H1 (cell line): ENCODE results near the gene ECPAS. TPM values are rescaled to one million over a fixed set of nuclear protein-coding genes. Genes with fewer than 3 reads are reported as not detected.

Experiments used
- CTCF ChIA-PET: fragments of 300-600 bp; sonication (Branson Sonifier 250); formaldehyde crosslinking; loops from one replicate; lab custom pipeline; 2021; ENCODE audit not compliant: partially characterized antibody; lab: Charles Lee
- POLR2A ChIA-PET: fragments of 300-600 bp; sonication (Branson Sonifier 250); formaldehyde crosslinking; loops from one replicate; lab custom pipeline; 2021; ENCODE audit warnings: inconsistent platforms; ENCODE audit not compliant: partially characterized antibody; lab: Charles Lee
- DNase-seq, 2 experiments: peaks; one replicate each; pipeline versions ENCODE4 v3.0.0 to v3.0.0-alpha.2; 2010 to 2022; ENCODE audit warnings: low spot score in 2 of 2, low read depth in 1 of 2, mixed read lengths in 1 of 2
- FAIRE-seq: peaks from 2 replicates; lab custom pipeline; 2011; peaks lifted over from hg19 to GRCh38; lab: Jason Lieb, UNC
- H2AFZ ChIP-seq: 2 replicates; pipeline ENCODE4 v1.8.1; 2012; ENCODE audit warnings: low read length, inconsistent platforms
- H2AK5ac ChIP-seq: 2 replicates; pipeline ENCODE4 v1.6.1; 2013; ENCODE audit warnings: low read depth, low read length
- H2BK120ac ChIP-seq: replicated peaks from 2 replicates; pipeline ENCODE3; 2013; ENCODE audit warnings: low read depth, low read length, inconsistent platforms
- H2BK12ac ChIP-seq: 2 replicates; pipeline ENCODE4 v1.6.1; 2013; ENCODE audit warnings: low read depth, low read length
- H2BK15ac ChIP-seq: 2 replicates; pipeline ENCODE4 v1.6.1; 2013; ENCODE audit warnings: low read length
- H2BK20ac ChIP-seq: 2 replicates; pipeline ENCODE4 v1.6.1; 2013; ENCODE audit warnings: low read length
- H2BK5ac ChIP-seq: 2 replicates; pipeline ENCODE4 v1.6.1; 2013; ENCODE audit warnings: low read depth, low read length
- H3K14ac ChIP-seq: 2 replicates; pipeline ENCODE4 v1.6.1; 2013; ENCODE audit warnings: inconsistent platforms; ENCODE audit not compliant: insufficient read length
- H3K18ac ChIP-seq: 2 replicates; pipeline ENCODE4 v1.6.1; 2013; ENCODE audit warnings: low read length; ENCODE audit errors: extremely low read depth
- H3K23ac ChIP-seq: 2 replicates; pipeline ENCODE4 v1.6.1; 2013; ENCODE audit warnings: inconsistent platforms; ENCODE audit not compliant: insufficient read length
- H3K23me2 ChIP-seq: 2 replicates; pipeline ENCODE4 v1.6.1; 2013; ENCODE audit warnings: low read depth, low read length
- H3K27ac ChIP-seq: 2 replicates; pipeline ENCODE4 v1.6.1; 2011; ENCODE audit warnings: low read depth, low read length, inconsistent platforms
- H3K27me3 ChIP-seq, 4 experiments: replicated peaks in 1 of 4; 1 replicate in 1 of 4; 2 replicates in 3 of 4; pipeline versions ENCODE4 v1.6.1 to v1.8.1; 2011 to 2013; ENCODE audit warnings: low read length in 3 of 4, mild to moderate bottlenecking in 3 of 4, inconsistent platforms in 2 of 4, mixed read lengths in 2 of 4, moderate library complexity in 1 of 4; ENCODE audit not compliant: control insufficient read depth in 3 of 4, insufficient read depth in 3 of 4; ENCODE audit errors: extremely low read depth in 1 of 4
- H3K36me3 ChIP-seq, 4 experiments: 2 replicates each; pipeline versions ENCODE4 v1.6.1 to v1.8.1; 2011 to 2013; ENCODE audit warnings: mild to moderate bottlenecking in 4 of 4, low read length in 3 of 4, moderate library complexity in 2 of 4, control low read depth in 1 of 4, inconsistent platforms in 1 of 4; ENCODE audit not compliant: insufficient read depth in 4 of 4, control insufficient read depth in 2 of 4
- H3K4ac ChIP-seq: replicated peaks from 2 replicates; pipeline ENCODE3; 2013; ENCODE audit warnings: low read length, low read depth, mixed read lengths, inconsistent platforms; ENCODE audit not compliant: insufficient read length
- H3K4me1 ChIP-seq, 4 experiments: replicated peaks in 1 of 4; 1 replicate in 1 of 4; 2 replicates in 3 of 4; pipeline versions ENCODE4 v1.6.1 to v1.8.1; 2011 to 2013; ENCODE audit warnings: low read length in 3 of 4, inconsistent platforms in 2 of 4, mixed read lengths in 1 of 4; ENCODE audit not compliant: insufficient read depth in 4 of 4, control insufficient read depth in 3 of 4
- H3K4me2 ChIP-seq, 2 experiments: 2 replicates each; pipeline versions ENCODE4 v1.6.1 to v1.8.1; 2011 to 2013; ENCODE audit warnings: low read depth in 2 of 2, low read length in 2 of 2, control low read depth in 1 of 2, inconsistent platforms in 1 of 2, mild to moderate bottlenecking in 1 of 2; ENCODE audit not compliant: insufficient read depth in 1 of 2
- H3K4me3 ChIP-seq, 4 experiments: fragments of 200-600, 300-600 bp in 1 of 4; sonication (generic), shearing (Covaris generic), sonication (Bioruptor Twin) in 1 of 4; 2 replicates each; pipeline versions ENCODE4 v1.5.1 to v1.8.1; 2011 to 2016; ENCODE audit warnings: low read length in 4 of 4, low read depth in 3 of 4, control low read depth in 2 of 4, inconsistent platforms in 2 of 4, mild to moderate bottlenecking in 2 of 4, mixed read lengths in 1 of 4, moderate library complexity in 1 of 4; ENCODE audit not compliant: insufficient read depth in 2 of 4; ENCODE audit errors: extremely low read depth in 1 of 4
- H3K56ac ChIP-seq: replicated peaks from 2 replicates; pipeline ENCODE3; 2013; ENCODE audit warnings: low read depth, mild to moderate bottlenecking, mixed read lengths, low read length, inconsistent platforms; ENCODE audit not compliant: insufficient read length
- H3K79me1 ChIP-seq: 2 replicates; pipeline ENCODE4 v1.6.1; 2013; ENCODE audit warnings: low read depth, low read length, control low read depth
- H3K79me2 ChIP-seq, 2 experiments: 2 replicates each; pipeline versions ENCODE4 v1.6.1 to v1.8.1; 2012 to 2013; ENCODE audit warnings: low read length in 2 of 2, mild to moderate bottlenecking in 2 of 2, inconsistent platforms in 1 of 2; ENCODE audit not compliant: insufficient read depth in 2 of 2, control insufficient read depth in 1 of 2
- H3K9ac ChIP-seq, 4 experiments: replicated peaks in 1 of 4; 1 replicate in 1 of 4; 2 replicates in 3 of 4; pipeline versions ENCODE4 v1.6.1 to v1.8.1; 2011 to 2013; ENCODE audit warnings: low read depth in 3 of 4, low read length in 3 of 4, control low read depth in 2 of 4, mild to moderate bottlenecking in 2 of 4, moderate library complexity in 2 of 4, inconsistent platforms in 1 of 4; ENCODE audit errors: extremely low read depth in 1 of 4
- H3K9me3 ChIP-seq, 2 experiments: 2 replicates each; pipeline versions ENCODE4 v1.6.1 to v1.8.1; 2012 to 2013; ENCODE audit warnings: mild to moderate bottlenecking in 2 of 2, moderate library complexity in 2 of 2, control low read depth in 1 of 2, inconsistent platforms in 1 of 2, low read depth in 1 of 2, low read length in 1 of 2, mixed read lengths in 1 of 2; ENCODE audit not compliant: insufficient read depth in 2 of 2
- H4K20me1 ChIP-seq, 2 experiments: replicated peaks in 1 of 2; 2 replicates each; pipeline versions ENCODE3 to v1.8.1; 2011 to 2013; ENCODE audit warnings: inconsistent platforms in 2 of 2, low read length in 2 of 2, mild to moderate bottlenecking in 1 of 2; ENCODE audit not compliant: insufficient read depth in 2 of 2, control insufficient read depth in 1 of 2
- H4K5ac ChIP-seq: 2 replicates; pipeline ENCODE4 v1.6.1; 2013; ENCODE audit warnings: low read length, low read depth, mixed read lengths, inconsistent platforms; ENCODE audit not compliant: insufficient read length
- H4K8ac ChIP-seq: 2 replicates; pipeline ENCODE4 v1.8.0; 2013; ENCODE audit warnings: mild to moderate bottlenecking, moderate library complexity, low read length, inconsistent platforms; ENCODE audit not compliant: insufficient read depth; ENCODE audit errors: extremely low read depth
- H4K91ac ChIP-seq: replicated peaks from 2 replicates; pipeline ENCODE3; 2013; ENCODE audit warnings: low read length, mixed read lengths, inconsistent platforms; ENCODE audit not compliant: insufficient read length
- ATF2 ChIP-seq: IDR thresholded peaks from 2 replicates; pipeline ENCODE4 v1.6.1; 2012; ENCODE audit warnings: low read length, inconsistent platforms
- BACH1 ChIP-seq: IDR thresholded peaks from 2 replicates; pipeline ENCODE4 v1.6.1; 2012; ENCODE audit warnings: low read length, improper control_type of control experiment
- MAX ChIP-seq: IDR thresholded peaks from 2 replicates; pipeline ENCODE4 v1.6.1; 2012; ENCODE audit warnings: inconsistent platforms
- WGBS, 2 experiments: shearing (Covaris generic) in 1 of 2; methylation state at CpG; one replicate each; pipeline versions ENCODE4 v1.1.6 to v1.1.7; 2013 to 2015; ENCODE audit warnings: low lambda C conversion rate in 2 of 2, mixed read lengths in 2 of 2, inconsistent platforms in 1 of 2, low coverage in 1 of 2, missing lambda C conversion rate in 1 of 2; ENCODE audit not compliant: insufficient replicate concordance in 2 of 2, insufficient coverage in 1 of 2, insufficient read length in 1 of 2; ENCODE audit errors: extremely low coverage in 1 of 2, missing lambda C conversion rate in 1 of 2; 5-methylcytosine and 5-hydroxymethylcytosine counted together
- polyA plus RNA-seq, 7 experiments: library from polyadenylated mRNA; depleted of rRNA in 3 of 7; stranded (reverse) in 5 of 7; unstranded in 2 of 7; fragments of >200 nt in 5 of 7; fragments of 200-250 nt in 2 of 7; gene quantifications; 1 replicate in 5 of 7; 2 replicates in 1 of 7; 4 replicates in 1 of 7; pipeline versions ENCODE4 v1.2.1 to v1.2.3, GENCODE V29; 2011 to 2013; ENCODE audit warnings: missing spikeins in 2 of 7, mixed read lengths in 2 of 7
- total RNA-seq: library from RNA; stranded (reverse); fragmentation: NEBNext Ultra II Directional; extraction: Animal tissue kit (Norgen Biotek cat#: 25700); gene quantifications from 2 replicates; pipeline ENCODE4 v1.2.1, GENCODE V29; 2021

The ECPAS gene
- total and polyA plus RNA-seq, 2 of the 8 experiments (the other 6 are each of a cell fraction or from before 2014, with no cell fraction given), result 20.9 to 131 TPM

- Histone ChIP-seq H3K79me2 (peaks cover 11 to 100% of the 10 kb centered on the region in 2 experiments), H2AK5ac (no peak overlapping the region), H3K4me1 (peaks cover 0 to 5% (median 2%) of the 10 kb centered on the region in 4 experiments; a peak in 2 of 7 replicates), H4K91ac (no peak overlapping the region), H2BK5ac (no peak overlapping the region), H3K56ac (no peak overlapping the region), H3K27ac (no peak overlapping the region), H3K14ac (no peak overlapping the region), H3K4me3 (no peak overlapping the region), H2AFZ (no peak overlapping the region), H4K8ac (no peak overlapping the region), H2BK12ac (no peak overlapping the region), H3K23ac (no peak overlapping the region), H3K36me3 (no peaks in the 10 kb centered on the region), H3K18ac (no peak overlapping the region), H2BK20ac (no peak overlapping the region), H3K23me2 (no peaks in the 10 kb centered on the region), H3K27me3 (no peaks in the 10 kb centered on the region), H3K4me2 (no peak overlapping the region), H3K79me1 (peaks cover 2% of the 10 kb centered on the region; the same call in 1 of the 2 replicates), H3K4ac (no peak overlapping the region), H2BK120ac (no peak overlapping the region), H4K5ac (no peak overlapping the region), H3K9ac (no peak overlapping the region), H4K20me1 (peaks cover 2 to 4% of the 10 kb centered on the region in 2 experiments), H2BK15ac (no peak overlapping the region), H3K9me3 (no peaks in the 10 kb centered on the region)
- no peak for FAIRE-seq
- no peak for TF ChIP-seq MAX
- no peak for TF ChIP-seq ATF2
- no peak for TF ChIP-seq BACH1
- DNase-seq, result no peak
- 84% methylated on average over 2 of the region's 2 CpGs; no CpG with 5 or more reads in 1 of the 2 experiments for WGBS, 2 experiments
- ChIA-PET CTCF (no interaction called here), POLR2A (interaction anchor here (0.6 to 2.8 kb wide), 5 partner anchors 8 to 54 kb away, joined by 3 to 13 read pairs (median 4); no protein-coding TSS in a partner anchor)
These were observed 9.0 kb downstream of the ECPAS start for GRCh38 chr9:111475195-111475594.
